HG03442 (cell line): Measurements from ENCODE around the gene C7orf25.

Experiments
- ATAC-seq: cut with Tn5 transposase; IDR thresholded peaks from one replicate; pipeline ENCODE4 v1.9.1; 2021; ENCODE audit warnings: mild to moderate bottlenecking, moderate library complexity; ENCODE audit not compliant: unreplicated experiment

C7orf25 gene

DNA sequence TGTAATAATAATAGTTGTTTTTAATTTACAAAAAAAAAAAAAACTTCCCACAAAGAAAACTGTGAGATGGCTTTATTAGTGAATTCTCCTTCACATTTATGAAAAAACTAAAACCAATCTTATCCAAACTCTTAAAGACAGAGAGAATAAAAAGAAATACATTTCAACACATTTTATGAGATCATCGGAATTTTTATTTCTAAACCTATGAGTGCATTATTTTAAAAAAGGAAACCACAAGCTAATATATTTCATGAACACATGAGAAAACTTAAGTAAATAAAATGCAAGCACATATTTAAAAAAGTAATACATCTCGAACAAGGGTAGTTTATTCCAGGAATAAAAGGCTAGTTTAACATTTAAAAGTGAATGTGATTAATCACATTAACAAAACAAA, 31.5 kb downstream of the C7orf25 start:
- ATAC-seq = no peak

DNA sequence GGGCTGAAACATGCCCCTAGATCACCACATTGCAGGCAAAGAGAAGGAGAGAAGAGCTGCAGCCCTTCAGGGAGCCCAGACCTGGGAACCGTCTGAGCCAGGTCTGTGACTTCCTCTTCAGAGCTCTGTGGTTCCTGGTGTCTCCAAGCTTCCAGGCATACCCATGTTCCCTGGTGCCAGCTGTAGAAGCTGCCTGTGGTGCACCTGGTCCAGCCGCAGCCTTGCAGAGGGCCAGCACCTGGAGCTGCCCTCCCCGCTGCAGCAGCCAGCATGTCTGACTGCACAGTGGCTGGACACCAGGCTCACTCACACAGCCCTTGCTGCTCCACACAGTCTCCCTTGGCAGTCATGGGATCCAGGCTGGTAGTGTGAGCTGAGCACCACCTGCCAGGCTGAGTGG, 33.6 kb downstream of the C7orf25 start:
- no peak for ATAC-seq

DNA sequence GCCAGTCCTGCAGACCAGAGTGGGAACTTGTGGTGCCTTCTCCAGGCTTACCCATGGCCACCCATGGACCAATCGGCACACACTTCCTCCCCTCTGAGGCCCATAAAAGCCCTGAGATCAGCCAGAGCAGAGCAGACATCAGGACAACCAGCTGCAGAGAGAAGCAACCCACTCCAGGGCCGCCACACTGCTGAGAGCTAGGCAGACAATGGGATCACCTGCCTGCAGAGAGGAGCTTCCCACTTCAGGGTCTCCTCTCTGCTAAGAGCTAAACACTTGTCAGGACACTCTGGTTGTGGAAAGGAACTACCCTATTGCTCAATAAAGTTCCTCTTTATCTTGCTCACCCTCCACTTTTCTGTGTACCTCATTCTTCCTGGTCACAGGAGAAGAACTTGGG, 34.0 kb downstream of the C7orf25 start:
- ATAC-seq = no peak

DNA sequence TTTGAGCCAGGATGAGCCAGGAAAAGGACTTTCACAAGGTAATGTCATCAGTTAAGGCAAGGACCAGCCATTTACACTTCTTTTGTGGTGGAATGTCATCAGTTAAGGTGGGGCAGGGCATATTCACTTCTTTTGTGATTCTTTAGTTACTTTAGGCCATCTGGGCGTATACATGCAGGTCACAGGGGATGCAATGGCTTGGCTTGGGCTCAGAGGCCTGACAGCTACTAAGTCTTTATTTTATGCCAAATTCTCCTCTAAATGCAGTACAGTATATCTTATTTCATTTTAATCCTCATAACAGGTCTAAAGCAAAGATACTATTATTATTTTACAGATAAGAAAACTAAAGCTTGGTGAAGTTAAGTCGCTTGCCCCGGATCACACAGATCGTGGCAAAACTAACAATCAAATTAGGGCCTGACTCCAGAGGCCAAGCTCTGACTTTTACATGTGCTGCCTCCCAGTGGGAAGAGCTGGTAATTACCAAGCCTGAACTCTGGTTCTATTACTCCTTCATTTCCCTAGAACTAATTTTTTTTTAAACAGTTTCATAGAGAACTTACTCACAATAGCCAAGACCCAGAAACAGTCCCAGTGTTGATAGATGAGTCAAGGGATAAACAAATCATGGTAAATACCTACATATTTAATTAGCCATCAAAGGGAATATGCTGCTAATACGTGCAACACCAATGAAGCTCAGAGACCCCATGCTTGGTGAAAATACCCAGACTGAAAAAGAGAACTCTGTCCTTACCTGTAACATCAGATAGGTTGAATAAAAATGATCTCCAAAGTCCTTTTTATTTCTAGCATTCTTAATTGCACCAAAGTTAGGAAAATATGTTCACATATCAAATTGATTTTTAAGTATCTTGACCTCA, 35.4 kb downstream of the C7orf25 start:
- ATAC-seq = peak; percentile 86

DNA sequence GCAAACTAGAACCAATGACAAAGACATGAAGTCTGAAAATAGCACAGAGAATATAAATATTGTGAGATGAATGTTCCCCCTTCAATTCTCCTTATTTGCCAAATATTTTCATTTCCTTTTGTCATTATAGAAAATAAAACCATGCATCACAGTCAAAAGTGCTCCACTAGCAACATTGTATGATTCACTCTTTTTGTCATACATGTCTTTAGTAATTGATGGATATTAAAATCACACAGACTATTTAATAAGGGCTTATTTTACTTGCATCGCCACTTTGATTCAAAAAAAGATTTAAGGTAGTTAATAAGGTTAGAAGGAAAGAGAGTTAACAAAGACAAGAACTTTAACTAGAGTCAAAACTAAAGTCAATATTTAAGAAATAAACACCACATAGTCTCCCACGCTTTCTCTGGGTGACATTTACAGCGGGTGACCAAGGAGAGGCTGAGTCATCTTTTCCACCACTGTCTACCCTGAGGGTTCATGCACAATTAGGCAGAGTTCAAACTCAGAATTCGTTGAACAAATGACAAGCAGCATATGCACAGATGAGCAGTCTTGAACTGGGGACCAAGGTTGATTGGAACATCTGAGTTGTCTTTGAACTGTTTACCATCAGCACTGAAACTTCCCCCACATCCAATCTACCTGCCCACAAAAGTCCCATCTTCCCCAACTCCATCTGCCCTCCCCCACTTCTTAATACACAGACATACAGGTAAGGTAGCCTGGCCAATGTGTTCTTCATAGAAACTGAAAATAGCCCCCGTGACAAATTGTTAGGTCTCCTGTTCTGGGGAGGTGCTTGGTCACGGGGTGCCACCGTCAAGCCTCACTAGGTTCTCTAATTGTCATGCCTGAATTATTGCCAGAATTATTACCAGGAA, 42.5 kb downstream of the C7orf25 start:
- peak; percentile 99 for ATAC-seq

DNA sequence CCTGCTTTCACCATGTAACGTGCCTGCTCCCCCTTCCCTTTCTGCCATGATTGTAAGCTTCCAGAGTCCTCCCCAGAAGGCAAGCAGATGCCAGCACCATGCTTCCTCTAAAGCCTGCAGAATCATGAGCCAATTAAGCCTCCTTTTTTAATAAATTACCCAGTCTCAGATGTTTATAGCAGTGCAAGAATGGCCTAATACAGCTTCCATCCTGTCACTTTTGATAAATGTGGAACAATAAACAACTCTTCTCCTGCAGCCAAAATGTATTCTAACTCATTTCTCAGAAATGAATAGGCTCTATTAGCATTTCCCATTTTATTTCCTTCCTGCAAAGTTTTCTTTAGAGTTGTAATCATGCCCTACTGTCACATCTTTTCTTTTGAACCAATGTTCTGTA, 43.4 kb downstream of the C7orf25 start:
- ATAC-seq = no peak
